SU-DHL-6 (cell line): ENCODE data around the gene EXOC2.

Experiments used
- H2AFZ ChIP-seq: fragments of 200-600 bp; sonication (generic); 2 replicates; pipeline ENCODE4 v1.6.1; 2014; ENCODE audit warnings: low read depth, mild to moderate bottlenecking, moderate library complexity, mixed read lengths, antibody characterized with exemption, low read length; ENCODE audit not compliant: severe bottlenecking
- H3F3A ChIP-seq: fragments of 200-600 bp; shearing (Covaris generic); 2 replicates; pipeline ENCODE4 v1.6.0; 2016; ENCODE audit warnings: antibody characterized with exemption, mild to moderate bottlenecking; ENCODE audit not compliant: insufficient read depth
- H3K27ac ChIP-seq: fragments of 200-600 bp; sonication (generic); 2 replicates; pipeline ENCODE4 v1.5.1; 2016; ENCODE audit warnings: low read depth, mild to moderate bottlenecking, low read length, moderate library complexity, mixed read lengths
- H3K27me3 ChIP-seq: fragments of 200-600 bp; sonication (generic), shearing (Covaris generic); 2 replicates; pipeline ENCODE4 v1.6.0; 2014; ENCODE audit warnings: mild to moderate bottlenecking, low read length
- H3K36me3 ChIP-seq: fragments of 200-600 bp; sonication (generic); 2 replicates; pipeline ENCODE4 v1.6.1; 2014; ENCODE audit warnings: mild to moderate bottlenecking, low read length, mixed read lengths
- H3K4me2 ChIP-seq: fragments of 300-600, 200-600 bp; shearing (Covaris generic), sonication (generic); 2 replicates; pipeline ENCODE4 v1.6.0; 2014; ENCODE audit warnings: low read length, low read depth, mild to moderate bottlenecking; ENCODE audit not compliant: poor library complexity, severe bottlenecking
- H3K4me3 ChIP-seq: fragments of 200-600 bp; sonication (generic); 2 replicates; pipeline ENCODE4 v1.5.1; 2014; ENCODE audit warnings: antibody characterized with exemption, low read length, mild to moderate bottlenecking, mixed read lengths; ENCODE audit not compliant: insufficient read depth, poor library complexity, severe bottlenecking
- H3K79me2 ChIP-seq: fragments of 200-600 bp; sonication (generic); 2 replicates; pipeline ENCODE4 v1.6.1; 2014; ENCODE audit warnings: mild to moderate bottlenecking, low read length, moderate library complexity; ENCODE audit not compliant: insufficient read depth
- H3K9ac ChIP-seq: fragments of 200-600 bp; sonication (generic); 2 replicates; pipeline ENCODE4 v1.7.0; 2014; ENCODE audit warnings: mild to moderate bottlenecking, low read length
- H3K9me2 ChIP-seq: fragments of 200-600 bp; sonication (generic); replicated peaks from 2 replicates; pipeline ENCODE4 v1.6.1; 2014; ENCODE audit warnings: low read length; ENCODE audit not compliant: insufficient read depth
- H3K9me3 ChIP-seq: fragments of 200-600 bp; sonication (generic); 2 replicates; pipeline ENCODE4 v1.6.1; 2014; ENCODE audit warnings: low read length, mixed read lengths; ENCODE audit not compliant: insufficient read depth
- H4K20me1 ChIP-seq: fragments of 200-600 bp; sonication (generic); 2 replicates; pipeline ENCODE4 v1.6.1; 2014; ENCODE audit warnings: low read depth, mild to moderate bottlenecking, antibody characterized with exemption, low read length, moderate library complexity, mixed read lengths
- CTCF ChIP-seq: fragments of 200-600 bp; sonication (generic); IDR thresholded peaks from one replicate; pipeline ENCODE4 v1.5.1; 2017; ENCODE audit warnings: antibody characterized with exemption, mild to moderate bottlenecking, low read length, moderate library complexity; ENCODE audit not compliant: insufficient read depth, poor library complexity, severe bottlenecking
- EZH2phosphoT487 ChIP-seq: fragments of 200-600 bp; sonication (generic), shearing (Covaris generic); conservative IDR thresholded peaks from 2 replicates; pipeline ENCODE4 v1.6.1; 2018; ENCODE audit warnings: mild to moderate bottlenecking, antibody characterized with exemption, low read length, moderate library complexity, mixed read lengths

The EXOC2 gene

DNA sequence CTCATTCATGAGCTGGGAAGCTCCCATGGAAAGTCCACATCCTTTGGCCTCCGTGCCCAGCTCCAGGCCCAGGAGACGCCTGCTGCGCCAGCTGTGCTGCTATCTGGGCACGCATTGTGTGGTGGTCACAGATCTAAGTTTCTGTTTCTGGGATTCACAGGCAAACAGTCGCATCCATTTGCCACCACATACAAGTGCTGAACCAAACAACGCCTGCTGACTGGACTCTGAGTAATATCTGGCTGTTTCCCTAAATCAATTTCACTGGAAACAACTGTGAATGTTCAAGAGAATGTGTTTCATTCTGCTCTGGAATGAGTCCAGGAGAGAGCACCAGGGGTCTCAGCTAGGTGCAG, 255.9 kb downstream of the EXOC2 start:
- H3F3A ChIP-seq = no peaks in the 10 kb centered on the region
- no peaks in the 10 kb centered on the region for H3K79me2 ChIP-seq
- H4K20me1 ChIP-seq = no peaks in the 10 kb centered on the region
- H3K27ac ChIP-seq = no peak overlapping the region
- TF ChIP-seq CTCF = no peak
- no peak for TF ChIP-seq EZH2phosphoT487
- H3K4me2 ChIP-seq = no peak overlapping the region
- no peak overlapping the region for H3K9ac ChIP-seq
- H3K27me3 ChIP-seq = no peaks in the 10 kb centered on the region
- no peak overlapping the region for H3K4me3 ChIP-seq
- no peaks in the 10 kb centered on the region for H3K36me3 ChIP-seq
- H2AFZ ChIP-seq = no peak overlapping the region
- H3K9me3 ChIP-seq = no peaks in the 10 kb centered on the region
- no peaks in the 10 kb centered on the region for H3K9me2 ChIP-seq

- Histone ChIP-seq H3K9me2 (no peaks in the 10 kb centered on the region), H3K9ac (no peak overlapping the region), H3K79me2 (no peaks in the 10 kb centered on the region), H3F3A (no peaks in the 10 kb centered on the region), H3K36me3 (no peaks in the 10 kb centered on the region), H3K27ac (no peak overlapping the region), H3K27me3 (no peaks in the 10 kb centered on the region), H4K20me1 (no peaks in the 10 kb centered on the region), H3K4me2 (no peak overlapping the region), H3K9me3 (no peaks in the 10 kb centered on the region), H3K4me3 (no peak overlapping the region), H2AFZ (no peak overlapping the region)
- TF ChIP-seq CTCF (no peak), EZH2phosphoT487 (no peak)
These were observed 256.5 kb downstream of the EXOC2 start for GRCh38 chr6:436308-437036.

DNA sequence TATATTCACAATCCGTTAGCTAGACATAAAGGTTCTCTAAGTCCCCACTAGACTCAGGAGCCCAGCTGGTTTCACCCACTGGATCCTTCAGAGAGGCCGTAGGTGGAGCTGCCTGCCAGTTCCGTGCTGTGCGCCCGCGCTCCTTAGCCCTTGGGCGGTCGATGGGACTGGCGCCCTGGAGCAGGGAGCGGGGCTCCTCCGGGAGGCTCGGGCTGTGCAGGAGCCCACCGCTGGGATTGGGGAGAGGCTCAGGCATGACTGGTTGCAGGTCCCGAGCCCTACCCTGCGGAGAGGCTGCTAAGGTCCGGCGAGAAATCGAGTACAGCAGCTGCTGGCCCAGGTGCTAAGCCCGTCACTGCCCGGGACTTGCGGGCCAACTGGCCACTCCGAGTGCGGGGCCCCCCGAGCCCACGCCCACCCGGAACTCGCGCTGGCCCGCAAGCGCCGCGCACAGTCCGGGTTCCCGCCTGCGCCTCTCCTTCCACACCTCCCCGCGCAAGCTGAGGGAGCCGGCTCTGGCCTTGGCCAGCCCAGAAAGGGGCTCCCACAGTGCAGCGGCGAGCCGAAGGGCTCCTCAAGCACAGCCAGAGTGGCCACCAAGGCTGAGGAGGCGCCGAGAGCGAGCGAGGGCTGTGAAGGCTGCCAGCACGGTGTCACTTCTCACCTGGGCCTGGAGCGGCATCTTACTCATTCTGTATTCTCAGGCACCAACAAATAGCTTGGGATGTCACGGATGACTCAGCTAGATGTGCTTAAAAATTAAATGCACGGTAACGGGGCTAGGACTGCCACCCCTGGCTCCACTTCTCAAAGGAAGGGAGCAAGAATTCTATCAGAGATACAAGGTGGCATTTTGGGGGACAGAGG, 257.3 kb downstream of the EXOC2 start:
- no peak overlapping the region for H3K4me2 ChIP-seq
- no peak overlapping the region for H3K27ac ChIP-seq
- H3K27me3 ChIP-seq = no peaks in the 10 kb centered on the region
- H3F3A ChIP-seq = no peaks in the 10 kb centered on the region
- no peaks in the 10 kb centered on the region for H4K20me1 ChIP-seq
- H2AFZ ChIP-seq = no peak overlapping the region
- no peaks in the 10 kb centered on the region for H3K9me2 ChIP-seq
- no peaks in the 10 kb centered on the region for H3K9me3 ChIP-seq
- no peak for TF ChIP-seq EZH2phosphoT487
- H3K9ac ChIP-seq = no peak overlapping the region
- no peak overlapping the region for H3K4me3 ChIP-seq
- no peaks in the 10 kb centered on the region for H3K36me3 ChIP-seq
- no peaks in the 10 kb centered on the region for H3K79me2 ChIP-seq
